ENCODE results near the gene RNASEH2B.

DNA sequence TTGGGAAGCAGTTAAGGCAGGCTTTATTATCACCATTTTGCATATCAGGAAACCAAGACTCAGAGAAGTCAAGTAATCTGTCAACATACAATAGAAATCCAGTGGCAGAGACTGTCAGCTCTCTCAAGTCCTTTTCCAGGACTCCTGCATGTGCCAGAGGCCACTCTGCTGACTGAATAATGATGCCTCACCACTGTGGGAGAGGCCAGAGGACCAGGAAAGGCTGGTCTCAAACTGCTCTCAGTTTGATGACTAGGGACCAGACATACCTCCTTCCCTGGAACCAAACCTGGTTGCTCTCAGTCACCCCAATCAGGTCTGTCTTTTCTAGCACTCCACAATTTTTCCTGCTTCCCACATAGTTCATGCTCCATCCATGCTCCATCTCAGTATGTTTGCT is 8.0 kb downstream of the RNASEH2B start:
- TF ChIP-seq HOXA7 (CRISPR knock-in tag; IDR thresholded peaks at IDR 0.05) (no peak), HDAC2 (IDR thresholded peaks at IDR 0.05) (no peak)
- TF ChIP-seq, protein P1, sequence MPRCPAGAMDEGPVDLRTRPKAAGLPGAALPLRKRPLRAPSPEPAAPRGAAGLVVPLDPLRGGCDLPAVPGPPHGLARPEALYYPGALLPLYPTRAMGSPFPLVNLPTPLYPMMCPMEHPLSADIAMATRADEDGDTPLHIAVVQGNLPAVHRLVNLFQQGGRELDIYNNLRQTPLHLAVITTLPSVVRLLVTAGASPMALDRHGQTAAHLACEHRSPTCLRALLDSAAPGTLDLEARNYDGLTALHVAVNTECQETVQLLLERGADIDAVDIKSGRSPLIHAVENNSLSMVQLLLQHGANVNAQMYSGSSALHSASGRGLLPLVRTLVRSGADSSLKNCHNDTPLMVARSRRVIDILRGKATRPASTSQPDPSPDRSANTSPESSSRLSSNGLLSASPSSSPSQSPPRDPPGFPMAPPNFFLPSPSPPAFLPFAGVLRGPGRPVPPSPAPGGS (IDR thresholded peaks at IDR 0.05) = no peak
- TF ChIP-seq, protein P2, sequence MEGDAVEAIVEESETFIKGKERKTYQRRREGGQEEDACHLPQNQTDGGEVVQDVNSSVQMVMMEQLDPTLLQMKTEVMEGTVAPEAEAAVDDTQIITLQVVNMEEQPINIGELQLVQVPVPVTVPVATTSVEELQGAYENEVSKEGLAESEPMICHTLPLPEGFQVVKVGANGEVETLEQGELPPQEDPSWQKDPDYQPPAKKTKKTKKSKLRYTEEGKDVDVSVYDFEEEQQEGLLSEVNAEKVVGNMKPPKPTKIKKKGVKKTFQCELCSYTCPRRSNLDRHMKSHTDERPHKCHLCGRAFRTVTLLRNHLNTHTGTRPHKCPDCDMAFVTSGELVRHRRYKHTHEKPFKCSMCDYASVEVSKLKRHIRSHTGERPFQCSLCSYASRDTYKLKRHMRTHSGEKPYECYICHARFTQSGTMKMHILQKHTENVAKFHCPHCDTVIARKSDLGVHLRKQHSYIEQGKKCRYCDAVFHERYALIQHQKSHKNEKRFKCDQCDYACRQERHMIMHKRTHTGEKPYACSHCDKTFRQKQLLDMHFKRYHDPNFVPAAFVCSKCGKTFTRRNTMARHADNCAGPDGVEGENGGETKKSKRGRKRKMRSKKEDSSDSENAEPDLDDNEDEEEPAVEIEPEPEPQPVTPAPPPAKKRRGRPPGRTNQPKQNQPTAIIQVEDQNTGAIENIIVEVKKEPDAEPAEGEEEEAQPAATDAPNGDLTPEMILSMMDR (IDR thresholded peaks at IDR 0.05) = no peak
